IMR-90 (cell line): Measurements from ENCODE around the gene RPL18.

Source experiments
- CEBPB ChIP-seq: IDR thresholded peaks from 2 replicates; pipeline ENCODE4 v1.6.1; 2012; ENCODE audit warnings: low read depth, low read length, improper control_type of control experiment
- CHD1 ChIP-seq: IDR thresholded peaks from 2 replicates; pipeline ENCODE4 v1.6.1; 2012; ENCODE audit warnings: low read depth, low read length, improper control_type of control experiment
- ELK1 ChIP-seq: fragments of 150-350 bp; IDR thresholded peaks from 2 replicates; pipeline ENCODE4 v1.6.1; 2016; ENCODE audit warnings: low read depth, mild to moderate bottlenecking, low read length, moderate library complexity, borderline replicate concordance
- NFE2L2 ChIP-seq: fragments of 150-350 bp; IDR thresholded peaks from 2 replicates; pipeline ENCODE4 v1.6.1; 2016; ENCODE audit warnings: low read depth, mild to moderate bottlenecking, low read length
- POLR2A ChIP-seq: IDR thresholded peaks from 2 replicates; pipeline ENCODE4 v1.6.1; 2012; ENCODE audit warnings: mild to moderate bottlenecking, low read depth, low read length
- RAD21 ChIP-seq: IDR thresholded peaks from 2 replicates; pipeline ENCODE4 v1.6.1; 2012; ENCODE audit warnings: low read length, improper control_type of control experiment
- RCOR1 ChIP-seq: IDR thresholded peaks from 2 replicates; pipeline ENCODE4 v1.6.1; 2012; ENCODE audit warnings: mild to moderate bottlenecking, low read length, improper control_type of control experiment; ENCODE audit not compliant: insufficient replicate concordance
- SMC3 ChIP-seq: fragments of 150-350 bp; IDR thresholded peaks from 2 replicates; pipeline ENCODE4 v1.6.1; 2016; ENCODE audit warnings: low read depth, mild to moderate bottlenecking, antibody characterized with exemption, low read length, moderate library complexity
- TF ChIP-seq, protein P1 (sequence below): conservative IDR thresholded peaks from 2 replicates; pipeline ENCODE4 v1.5.1; 2012; ENCODE audit warnings: mild to moderate bottlenecking, low read depth, low read length, improper control_type of control experiment

GRCh38 chr19:48646722-48647216, 27.8 kb upstream of the RPL18 start:
- TF ChIP-seq, protein P1, sequence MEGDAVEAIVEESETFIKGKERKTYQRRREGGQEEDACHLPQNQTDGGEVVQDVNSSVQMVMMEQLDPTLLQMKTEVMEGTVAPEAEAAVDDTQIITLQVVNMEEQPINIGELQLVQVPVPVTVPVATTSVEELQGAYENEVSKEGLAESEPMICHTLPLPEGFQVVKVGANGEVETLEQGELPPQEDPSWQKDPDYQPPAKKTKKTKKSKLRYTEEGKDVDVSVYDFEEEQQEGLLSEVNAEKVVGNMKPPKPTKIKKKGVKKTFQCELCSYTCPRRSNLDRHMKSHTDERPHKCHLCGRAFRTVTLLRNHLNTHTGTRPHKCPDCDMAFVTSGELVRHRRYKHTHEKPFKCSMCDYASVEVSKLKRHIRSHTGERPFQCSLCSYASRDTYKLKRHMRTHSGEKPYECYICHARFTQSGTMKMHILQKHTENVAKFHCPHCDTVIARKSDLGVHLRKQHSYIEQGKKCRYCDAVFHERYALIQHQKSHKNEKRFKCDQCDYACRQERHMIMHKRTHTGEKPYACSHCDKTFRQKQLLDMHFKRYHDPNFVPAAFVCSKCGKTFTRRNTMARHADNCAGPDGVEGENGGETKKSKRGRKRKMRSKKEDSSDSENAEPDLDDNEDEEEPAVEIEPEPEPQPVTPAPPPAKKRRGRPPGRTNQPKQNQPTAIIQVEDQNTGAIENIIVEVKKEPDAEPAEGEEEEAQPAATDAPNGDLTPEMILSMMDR: no peak
- TF ChIP-seq POLR2A (no peak), NFE2L2 (no peak), CEBPB (no peak), RAD21 (no peak), CHD1 (no peak), SMC3 (no peak), ELK1 (no peak), RCOR1 (no peak)
